Naive thymus-derived CD4-positive, alpha-beta T cell (primary cell): ENCODE data around the gene FEM1C. TPM values are rescaled to one million over a fixed set of nuclear protein-coding genes. Genes with fewer than 3 reads are reported as not detected.
A peak's percentile ranks its signal among the peaks of the same experiment; 100 is the strongest.

Experiments
- ATAC-seq: fragments of 150-1000 bp; cut with Tn5 transposase; 2 replicates; pipeline ENCODE4 v1.10.0; 2021; ENCODE audit warnings: mild to moderate bottlenecking, moderate library complexity
- CTCF ChIA-PET: fragments of 350-600 bp; sonication (Branson Sonifier 250); formaldehyde crosslinking; loops from one replicate; lab custom pipeline; 2021; ENCODE audit warnings: antibody characterized with exemption; lab: Charles Lee
- POLR2A ChIA-PET: fragments of 350-600 bp; sonication (Branson Sonifier 250); formaldehyde crosslinking; loops from one replicate; lab custom pipeline; 2021; ENCODE audit warnings: antibody characterized with exemption, inconsistent platforms; lab: Charles Lee
- DNase-seq, 9 donors: peaks; one replicate each; pipeline versions ENCODE4 v3.0.0 to v3.0.0-alpha.2; 2020 to 2022; ENCODE audit warnings: mixed read lengths in 1 of 9
- H3K27ac ChIP-seq: one replicate; pipeline ENCODE4 v1.7.0; 2013; ENCODE audit warnings: mild to moderate bottlenecking, low read depth, low read length, moderate library complexity
- H3K27me3 ChIP-seq, 2 donors: one replicate each; pipeline ENCODE4 v1.7.0; 2013; ENCODE audit warnings: low read length in 2 of 2, mild to moderate bottlenecking in 2 of 2, moderate library complexity in 2 of 2; ENCODE audit not compliant: control insufficient read depth in 2 of 2, insufficient read depth in 2 of 2
- H3K36me3 ChIP-seq, 3 experiments: 1 replicate in 2 of 3; 2 replicates in 1 of 3; pipeline ENCODE4 v1.7.0; 2013; ENCODE audit warnings: low read length in 3 of 3, mild to moderate bottlenecking in 3 of 3, moderate library complexity in 1 of 3; ENCODE audit not compliant: insufficient read depth in 3 of 3, control insufficient read depth in 2 of 3
- H3K4me1 ChIP-seq, 2 donors: one replicate each; pipeline ENCODE4 v1.7.0; 2013; ENCODE audit warnings: low read length in 2 of 2, mild to moderate bottlenecking in 2 of 2, moderate library complexity in 1 of 2; ENCODE audit not compliant: control insufficient read depth in 2 of 2, insufficient read depth in 2 of 2
- H3K4me3 ChIP-seq: 2 replicates; pipeline ENCODE4 v1.7.0; 2013; ENCODE audit warnings: mild to moderate bottlenecking, low read length
- H3K9me3 ChIP-seq, 3 experiments: 1 replicate in 2 of 3; 2 replicates in 1 of 3; pipeline ENCODE4 v1.7.0; 2013; ENCODE audit warnings: low read length in 3 of 3; ENCODE audit not compliant: control insufficient read depth in 2 of 3
- H3K27ac Mint-ChIP-seq, 9 donors: one replicate each; pipeline ENCODE4 v1.8.0; 2020 to 2022; ENCODE audit warnings: mixed read lengths in 9 of 9, mild to moderate bottlenecking in 8 of 9, moderate library complexity in 5 of 9, inconsistent platforms in 2 of 9
- H3K27me3 Mint-ChIP-seq, 5 donors: one replicate each; pipeline ENCODE4 v1.8.0; 2021 to 2022; ENCODE audit warnings: mixed read lengths in 5 of 5, mild to moderate bottlenecking in 1 of 5
- H3K36me3 Mint-ChIP-seq, 5 donors: one replicate each; pipeline ENCODE4 v1.8.0; 2020 to 2022; ENCODE audit warnings: mixed read lengths in 5 of 5, mild to moderate bottlenecking in 3 of 5, inconsistent platforms in 1 of 5
- H3K4me1 Mint-ChIP-seq, 7 donors: one replicate each; pipeline ENCODE4 v1.8.0; 2020 to 2022; ENCODE audit warnings: mixed read lengths in 7 of 7, mild to moderate bottlenecking in 3 of 7, inconsistent platforms in 1 of 7
- H3K4me3 Mint-ChIP-seq, 10 donors: one replicate each; pipeline ENCODE4 v1.8.0; 2020 to 2022; ENCODE audit warnings: mild to moderate bottlenecking in 10 of 10, mixed read lengths in 10 of 10, moderate library complexity in 6 of 10, inconsistent platforms in 2 of 10
- H3K9me3 Mint-ChIP-seq, 11 donors: one replicate each; pipeline ENCODE4 v1.8.0; 2020 to 2022; ENCODE audit warnings: mixed read lengths in 11 of 11, mild to moderate bottlenecking in 4 of 11, inconsistent platforms in 1 of 11, moderate library complexity in 1 of 11
- intact Hi-C, 2 donors: fragments of 100-400 bp; cut with micrococcal nuclease; formaldehyde crosslinking; loops; one replicate each; pipeline ENCODE4 v1.15.1; 2023
- polyA plus RNA-seq, 2 donors: library from polyadenylated mRNA; unstranded; fragments of 300-500 nt; fragmentation: Illumina TruSeq; gene quantifications; one replicate each; pipeline ENCODE4 v1.2.3, GENCODE V29; 2021
- total RNA-seq, 6 experiments: library from RNA in 5 of 6; stranded (reverse) in 5 of 6; gene quantifications; 1 replicate in 5 of 6; 2 replicates in 1 of 6; pipeline ENCODE4 v1.2.3 and lab custom pipeline; 2021 to 2026

The FEM1C gene
- total and polyA plus RNA-seq, 7 experiments from 2014 or later = 2.0 to 33.1 (median 15.0) TPM

- Mint-ChIP-seq H3K4me3 (no peak overlapping the region), H3K36me3 (no peaks in the 10 kb centered on the region), H3K9me3 (peaks cover 0 to 4% (median 0%) of the 10 kb centered on the region in 11 donors), H3K27ac (no peak overlapping the region), H3K4me1 (no peaks in the 10 kb centered on the region), H3K27me3 (peaks cover 16 to 50% (median 46%) of the 10 kb centered on the region in 5 donors)
- Histone ChIP-seq H3K27ac (no peak overlapping the region), H3K4me1 (no peaks in the 10 kb centered on the region), H3K9me3 (no peaks in the 10 kb centered on the region), H3K27me3 (no peaks in the 10 kb centered on the region), H3K4me3 (no peak overlapping the region), H3K36me3 (no peaks in the 10 kb centered on the region)
- ChIA-PET POLR2A (no interaction called here), CTCF (no interaction called here)
- ATAC-seq (no peak), DNase-seq (no peak)
- intact Hi-C loops = no loop called here
Observed at GRCh38 chr5:115496936-115497576, 47.5 kb downstream of the FEM1C start.

GRCh38 chr5:115494570-115495289 lies 49.8 kb downstream of the FEM1C start:
- POLR2A ChIA-PET = no interaction called here
- H3K27me3 ChIP-seq = no peaks in the 10 kb centered on the region
- no peaks in the 10 kb centered on the region for H3K9me3 ChIP-seq
- DNase-seq = no peak
- CTCF ChIA-PET = no interaction called here
- ATAC-seq = no peak
- peaks cover 16 to 56% (median 39%) of the 10 kb centered on the region in 5 donors for H3K27me3 Mint-ChIP-seq
- H3K36me3 ChIP-seq = no peaks in the 10 kb centered on the region
- no peaks in the 10 kb centered on the region for H3K36me3 Mint-ChIP-seq
- H3K27ac ChIP-seq = no peak overlapping the region
- H3K4me3 ChIP-seq = no peak overlapping the region
- intact Hi-C loops = no loop called here
- peaks cover 0 to 4% (median 0%) of the 10 kb centered on the region in 11 donors for H3K9me3 Mint-ChIP-seq
- no peak overlapping the region for H3K27ac Mint-ChIP-seq
- H3K4me1 ChIP-seq = no peaks in the 10 kb centered on the region
- H3K4me3 Mint-ChIP-seq = no peak overlapping the region
- H3K4me1 Mint-ChIP-seq = no peaks in the 10 kb centered on the region

DNA sequence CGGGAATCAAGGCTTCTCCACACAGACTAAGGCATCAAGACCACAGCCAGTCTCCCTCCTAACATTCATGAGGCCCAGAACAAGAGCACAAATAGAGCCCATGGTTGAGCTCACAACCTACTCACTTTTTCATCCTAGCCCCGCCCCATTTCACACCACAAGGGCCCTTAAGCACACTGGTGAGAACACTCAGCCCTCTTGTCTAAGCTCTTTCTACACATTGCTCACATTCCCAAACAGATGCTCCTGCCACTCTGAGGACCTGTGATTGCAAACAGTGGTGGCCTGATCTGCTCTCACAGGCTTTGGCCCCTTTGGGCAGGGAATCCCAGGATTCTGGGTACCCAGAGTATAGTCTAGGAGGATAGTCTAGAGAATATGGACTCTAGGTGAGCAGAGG lies 54.0 kb downstream of the FEM1C start:
- H3K36me3 Mint-ChIP-seq = no peaks in the 10 kb centered on the region
- no peaks in the 10 kb centered on the region for H3K4me1 ChIP-seq
- no peak overlapping the region for H3K27ac ChIP-seq
- H3K27me3 Mint-ChIP-seq = peaks cover 11 to 49% (median 27%) of the 10 kb centered on the region in 5 donors
- no peaks in the 10 kb centered on the region for H3K9me3 Mint-ChIP-seq
- no peak overlapping the region for H3K27ac Mint-ChIP-seq
- no peak overlapping the region for H3K4me3 ChIP-seq
- H3K9me3 ChIP-seq = no peaks in the 10 kb centered on the region
- CTCF ChIA-PET = no interaction called here
- POLR2A ChIA-PET = no interaction called here
- H3K36me3 ChIP-seq = no peaks in the 10 kb centered on the region
- H3K4me1 Mint-ChIP-seq = no peaks in the 10 kb centered on the region
- ATAC-seq (no peak), DNase-seq (no peak)
- H3K4me3 Mint-ChIP-seq = no peak overlapping the region
- intact Hi-C loops = no loop called here
- no peaks in the 10 kb centered on the region for H3K27me3 ChIP-seq

DNA sequence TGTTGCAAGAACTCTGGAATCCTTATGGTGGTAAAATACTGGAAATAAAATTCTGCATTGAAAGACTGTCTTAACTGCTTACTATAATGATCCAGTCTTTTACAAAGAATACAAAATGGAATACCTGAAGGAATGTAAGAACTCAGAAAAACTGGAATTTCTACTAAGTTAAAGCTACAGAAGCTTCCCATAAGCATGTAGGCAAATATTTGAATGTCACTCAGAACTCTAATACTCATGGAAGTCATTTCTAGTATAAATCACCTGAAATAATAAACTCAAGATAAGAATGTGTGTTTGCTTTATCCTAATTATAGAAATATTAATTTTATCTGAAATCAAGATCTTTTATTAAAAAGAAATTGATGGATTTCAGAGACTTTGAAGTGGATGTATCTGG lies 54.8 kb downstream of the FEM1C start:
- Mint-ChIP-seq H3K27me3 (peaks cover 10 to 41% (median 20%) of the 10 kb centered on the region in 5 donors), H3K9me3 (no peaks in the 10 kb centered on the region), H3K36me3 (no peaks in the 10 kb centered on the region), H3K4me3 (no peak overlapping the region), H3K4me1 (peaks cover 0 to under 1% (median 0%) of the 10 kb centered on the region in 7 donors), H3K27ac (no peak overlapping the region)
- H3K27ac ChIP-seq = no peak overlapping the region
- H3K9me3 ChIP-seq = no peaks in the 10 kb centered on the region
- DNase-seq (no peak), ATAC-seq (no peak)
- no peaks in the 10 kb centered on the region for H3K27me3 ChIP-seq
- H3K4me1 ChIP-seq = no peaks in the 10 kb centered on the region
- H3K4me3 ChIP-seq = no peak overlapping the region
- CTCF ChIA-PET = no interaction called here
- intact Hi-C loops = no loop called here
- no peaks in the 10 kb centered on the region for H3K36me3 ChIP-seq
- POLR2A ChIA-PET = no interaction called here

- H3K9me3 Mint-ChIP-seq = no peaks in the 10 kb centered on the region
Observed at GRCh38 chr5:115487756-115488155, 56.8 kb downstream of the FEM1C start.

GRCh38 chr5:115487168-115487567 lies 57.4 kb downstream of the FEM1C start:
- ATAC-seq (no peak), DNase-seq (no peak)
- Mint-ChIP-seq H3K4me1 (peaks cover 0 to 2% (median 0%) of the 10 kb centered on the region in 7 donors), H3K27ac (no peak overlapping the region), H3K9me3 (no peaks in the 10 kb centered on the region), H3K36me3 (no peaks in the 10 kb centered on the region), H3K27me3 (peaks cover 0 to 19% (median 6%) of the 10 kb centered on the region in 5 donors), H3K4me3 (no peak overlapping the region)
- POLR2A ChIA-PET = no interaction called here
- no peaks in the 10 kb centered on the region for H3K36me3 ChIP-seq
- H3K4me1 ChIP-seq = no peaks in the 10 kb centered on the region
- H3K27me3 ChIP-seq = no peaks in the 10 kb centered on the region
- H3K4me3 ChIP-seq = no peak overlapping the region
- H3K9me3 ChIP-seq = no peaks in the 10 kb centered on the region
- intact Hi-C loops = no loop called here
- no peak overlapping the region for H3K27ac ChIP-seq
- CTCF ChIA-PET = no interaction called here

More at GRCh38 chr5:115487756-115488155, 56.8 kb downstream of the FEM1C start:
- intact Hi-C loops = no loop called here
- no peaks in the 10 kb centered on the region for H3K27me3 ChIP-seq
- ATAC-seq = no peak
- POLR2A ChIA-PET = no interaction called here
- no peaks in the 10 kb centered on the region for H3K4me1 ChIP-seq
- DNase-seq = peak in 1 of 9 donors; percentile 23
- peaks cover 3 to 24% (median 7%) of the 10 kb centered on the region in 5 donors for H3K27me3 Mint-ChIP-seq
- H3K9me3 ChIP-seq = no peaks in the 10 kb centered on the region
- peaks cover 0 to 2% (median 0%) of the 10 kb centered on the region in 7 donors for H3K4me1 Mint-ChIP-seq
- H3K4me3 Mint-ChIP-seq = no peak overlapping the region
- H3K36me3 Mint-ChIP-seq = no peaks in the 10 kb centered on the region
- H3K27ac ChIP-seq = no peak overlapping the region
- CTCF ChIA-PET = no interaction called here
- no peaks in the 10 kb centered on the region for H3K36me3 ChIP-seq
- no peak overlapping the region for H3K27ac Mint-ChIP-seq
- H3K4me3 ChIP-seq = no peak overlapping the region
